ENCODE data around the gene EIF3D.

Gene EIF3D

DNA sequence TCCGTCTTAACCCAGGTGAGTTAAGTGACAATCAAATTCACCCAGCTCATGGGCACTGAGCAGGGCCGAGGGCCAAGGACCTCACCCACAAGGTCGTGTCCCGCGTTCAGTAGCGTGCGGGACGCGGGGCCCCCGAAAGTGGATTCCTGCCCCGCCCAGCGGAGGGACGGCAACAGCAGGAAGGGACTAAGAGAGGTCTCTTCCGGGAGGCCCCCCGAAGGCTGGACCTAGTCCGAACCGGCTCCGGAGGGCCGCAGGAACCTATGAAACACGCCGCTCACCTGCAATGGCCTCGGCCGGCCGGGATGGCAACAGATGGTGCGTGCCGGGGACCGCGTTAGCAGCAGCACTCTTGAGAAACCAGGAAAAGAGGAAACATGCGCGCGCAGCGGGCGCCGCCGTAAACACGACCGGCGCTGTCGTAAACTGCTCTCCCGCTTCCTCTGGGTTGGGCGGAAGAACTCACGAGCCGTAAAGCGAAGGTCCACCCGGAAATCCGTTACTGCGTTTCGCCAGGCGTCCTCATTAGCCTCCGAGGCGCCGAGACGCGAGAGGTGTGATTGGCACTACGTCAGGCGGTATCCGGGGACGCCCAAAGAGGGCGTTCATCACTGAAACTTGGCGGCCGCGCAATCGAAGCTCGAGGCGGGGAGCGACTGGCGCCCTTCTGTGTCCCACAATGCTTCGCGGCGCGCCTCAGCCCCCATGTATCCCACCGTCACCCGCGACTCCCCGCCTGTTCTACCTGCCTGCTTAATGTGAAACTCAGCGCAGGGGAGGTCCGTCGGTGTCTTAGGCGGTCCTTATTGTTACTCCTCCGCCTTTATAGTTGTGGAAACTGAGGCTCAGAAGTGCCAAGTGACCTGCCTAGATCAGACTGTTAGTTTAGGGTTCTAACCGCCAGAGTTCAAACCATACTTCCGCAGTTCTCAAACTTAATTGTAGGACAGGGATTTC, at the start of gene EIF3D:
Gene EIF3D, minus strand, starts transcription at position 372 of the 957 bp plus-strand sequence. CDS start 3,045 bp downstream, outside the sequence.
- peak; percentile 99 for DNase-seq

GRCh38 chr22:36578619-36579018, 49.7 kb upstream of the EIF3D start:
- no peak for DNase-seq

DNA sequence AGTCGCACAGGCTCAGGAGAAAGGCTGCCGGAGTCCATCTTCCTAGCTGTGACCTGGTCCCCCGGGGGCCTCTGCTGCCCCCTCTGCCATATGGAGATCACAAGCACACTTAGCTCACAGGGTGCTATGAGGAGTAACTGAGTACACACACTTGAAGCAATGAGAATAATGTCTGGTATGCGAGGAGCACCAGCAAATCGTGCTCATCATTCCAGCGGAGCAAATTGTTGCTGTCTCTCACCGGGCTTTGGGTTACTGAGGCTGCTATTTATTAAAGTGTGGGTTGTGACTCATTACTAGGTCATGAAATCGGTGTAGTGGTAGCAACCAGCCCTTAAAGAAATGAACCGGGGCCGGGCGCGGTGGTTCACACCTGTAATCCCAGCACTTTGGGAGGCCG, 48.1 kb upstream of the EIF3D start:
- DNase-seq, result no peak

DNA sequence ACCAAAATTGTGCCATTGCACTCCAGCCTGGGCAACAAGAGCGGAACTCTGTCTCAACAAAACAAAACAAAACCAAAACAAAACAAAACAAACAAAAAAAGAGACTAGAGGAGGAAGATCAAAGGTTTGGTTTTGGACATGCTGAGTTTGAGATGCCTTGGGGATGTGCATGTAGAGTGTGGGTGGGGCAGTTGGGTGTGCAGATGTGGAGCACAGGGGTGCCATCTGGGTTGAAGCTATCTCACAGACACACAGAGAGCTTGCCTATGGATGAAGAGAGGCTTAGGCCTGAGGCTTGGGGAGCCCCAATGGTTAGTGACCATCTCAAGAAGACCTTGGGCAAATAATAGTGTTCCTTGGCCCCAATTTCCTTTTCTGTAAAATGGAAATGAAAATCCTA, 45.8 kb upstream of the EIF3D start:
- no peak for DNase-seq

- DNase-seq, result no peak
These were observed 44.9 kb upstream of the EIF3D start for GRCh38 chr22:36573815-36574363.

GRCh38 chr22:36571991-36572390, 43.0 kb upstream of the EIF3D start:
- DNase-seq, result no peak

- peak in 1 of 2 experiments; percentile 14 for DNase-seq
These were observed 41.0 kb upstream of the EIF3D start for GRCh38 chr22:36569999-36570398.

DNA sequence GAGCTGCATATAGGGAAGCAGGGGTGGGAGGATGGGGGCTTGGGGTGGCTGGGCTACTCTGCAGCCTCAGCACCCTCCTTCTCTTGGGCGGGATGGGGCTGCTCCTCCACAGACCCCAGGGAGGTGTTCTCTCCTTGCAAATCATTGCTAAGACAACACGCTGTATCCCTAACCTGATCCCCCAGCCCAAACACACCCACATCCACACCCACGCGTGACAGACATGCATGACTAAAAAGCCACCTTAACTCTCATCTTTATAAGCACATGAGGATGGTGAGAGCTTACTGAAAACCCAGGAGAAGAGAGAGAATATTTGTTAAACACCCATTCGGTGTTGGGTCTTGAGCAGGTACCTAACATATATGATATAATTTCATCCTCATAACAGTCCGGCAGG, 39.9 kb upstream of the EIF3D start:
- no peak for DNase-seq

DNA sequence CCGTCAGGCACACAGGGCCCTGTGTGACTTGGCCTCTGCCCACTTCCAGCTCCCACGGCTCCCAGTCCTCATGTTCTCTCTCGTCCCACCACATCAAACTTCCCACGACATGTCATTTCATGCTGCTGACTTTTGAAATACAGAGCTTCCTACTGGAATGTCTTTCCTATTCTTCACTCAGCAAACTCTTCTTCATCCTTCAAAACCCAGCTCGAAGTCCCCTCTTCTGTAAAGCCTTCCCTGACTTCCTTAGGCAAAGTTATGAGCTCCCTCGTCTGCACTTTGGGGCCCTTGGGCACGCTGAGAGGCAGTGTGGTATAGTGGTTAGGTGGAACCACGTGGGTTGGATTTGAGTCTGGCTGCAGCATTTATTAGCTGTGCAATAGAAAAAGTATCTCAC, 37.8 kb upstream of the EIF3D start:
- DNase-seq, result no peak

DNA sequence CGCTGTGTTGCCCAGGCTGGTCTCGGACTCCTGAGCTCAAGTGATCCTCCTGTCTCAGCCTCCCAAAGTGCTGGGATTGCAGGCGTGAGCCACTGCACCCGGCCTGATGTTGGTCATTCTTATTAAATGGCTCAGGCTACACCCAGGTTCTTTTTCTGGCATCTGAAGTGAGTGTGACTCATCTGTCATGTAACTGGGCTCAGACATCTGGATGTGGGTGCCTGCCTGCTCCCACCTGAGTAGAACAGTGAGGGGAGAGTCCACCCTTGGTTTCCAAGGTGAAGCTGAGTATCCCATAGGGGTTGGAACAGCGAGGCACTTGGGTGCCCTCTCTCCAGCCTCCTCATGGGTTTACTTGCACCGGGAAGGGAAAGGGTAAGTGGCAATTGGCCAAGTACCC, 36.7 kb upstream of the EIF3D start:
- no peak for DNase-seq

GRCh38 chr22:36565159-36565507, 36.2 kb upstream of the EIF3D start:
- no peak for DNase-seq

- DNase-seq, result no peak
These were observed 35.6 kb upstream of the EIF3D start for GRCh38 chr22:36564422-36565158.

DNA sequence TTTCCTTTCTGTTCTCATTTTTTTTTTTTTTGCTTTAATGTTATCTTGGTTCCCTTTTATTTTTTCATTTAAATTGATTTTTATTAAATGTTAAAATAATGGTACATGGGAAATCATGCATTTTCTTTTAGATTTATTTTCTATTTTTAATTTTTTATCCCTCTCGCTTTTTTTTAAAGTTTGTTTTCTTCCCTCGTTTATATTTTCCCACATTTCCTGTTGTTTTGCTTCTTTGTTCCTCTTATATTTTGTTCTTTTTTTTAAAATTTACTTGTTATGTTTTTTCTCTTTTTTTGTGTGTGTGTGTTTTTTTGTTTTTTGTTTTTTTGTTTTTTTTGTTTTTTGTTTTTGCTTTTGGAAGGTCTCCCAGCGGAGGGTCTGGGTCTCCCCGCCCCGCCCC, 34.9 kb upstream of the EIF3D start:
- DNase-seq, result no peak

DNA sequence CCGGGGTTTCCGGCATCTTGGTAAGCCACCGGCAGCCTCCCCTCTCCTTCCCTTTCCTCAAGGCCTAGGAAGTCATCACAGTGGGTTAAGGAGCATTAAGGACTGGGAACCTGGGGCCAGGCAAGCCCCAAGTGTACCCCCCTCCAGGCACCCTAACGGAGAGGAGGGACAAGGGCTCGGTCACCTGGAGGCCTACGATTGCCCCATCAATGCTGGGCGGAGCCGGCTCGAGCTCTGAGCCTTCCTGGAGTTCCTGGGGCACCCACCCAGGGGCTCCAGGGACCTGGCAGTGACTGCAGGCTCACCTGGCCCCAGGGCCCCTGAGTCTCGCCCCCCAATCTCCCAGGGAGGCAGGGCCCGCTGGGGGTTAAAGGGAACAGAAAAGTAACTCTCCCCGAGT, 34.5 kb upstream of the EIF3D start:
- DNase-seq, result no peak

GRCh38 chr22:36563001-36563400, 34.0 kb upstream of the EIF3D start:
- DNase-seq, result no peak

DNA sequence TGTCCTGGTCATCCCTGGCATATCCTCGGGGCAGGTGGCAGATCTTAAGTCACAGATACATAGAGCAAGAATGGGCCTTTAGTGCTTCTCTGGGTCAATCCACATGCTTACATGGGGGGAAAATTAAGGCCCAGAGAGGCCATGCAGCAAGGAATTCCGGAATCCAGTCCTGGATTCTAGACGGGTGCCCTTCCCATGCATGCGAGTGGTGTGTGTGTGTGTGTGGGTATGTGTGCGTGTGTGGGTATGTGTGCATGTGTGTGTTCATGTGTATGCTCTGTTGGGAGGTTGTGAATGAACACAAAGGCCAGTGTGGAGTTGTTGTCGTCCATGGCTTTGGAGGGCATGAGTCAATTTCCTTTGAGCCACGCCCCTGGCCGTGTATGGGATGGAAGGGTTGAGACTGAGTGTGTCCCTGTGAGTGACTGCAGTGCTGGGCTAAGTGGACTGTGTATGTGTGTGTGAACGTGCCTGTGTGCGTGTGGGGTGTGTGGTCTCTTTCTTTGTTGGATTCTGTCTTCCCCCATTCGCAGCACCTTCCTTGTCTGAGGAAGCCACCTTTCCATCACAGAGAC, 33.4 kb upstream of the EIF3D start:
- DNase-seq, result no peak

GRCh38 chr22:36561291-36561811, 32.4 kb upstream of the EIF3D start:
- no peak for DNase-seq

- no peak for DNase-seq
These were observed 31.0 kb upstream of the EIF3D start for GRCh38 chr22:36560001-36560400.

DNA sequence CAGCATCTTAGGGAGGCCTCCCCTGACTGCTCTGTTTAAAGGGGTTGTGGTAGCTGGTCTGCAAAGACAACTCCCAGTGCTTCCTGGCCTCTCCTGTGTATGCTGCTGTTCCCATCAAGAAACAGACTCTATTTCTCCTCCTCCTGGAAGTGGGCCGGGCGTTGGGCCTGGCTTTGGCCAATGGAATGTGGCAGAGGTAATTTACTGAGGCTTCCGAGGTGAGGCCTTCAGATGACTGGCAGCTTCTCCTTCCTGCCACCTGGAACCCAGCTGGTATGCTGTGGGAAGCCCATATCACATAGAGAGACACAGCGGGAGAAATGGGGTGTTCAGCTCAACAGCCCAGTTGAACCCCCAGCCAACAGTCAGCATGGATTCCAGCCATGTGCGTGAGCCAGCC, 25.1 kb upstream of the EIF3D start:
- DNase-seq, result no peak

- DNase-seq, result no peak
These were observed 23.3 kb upstream of the EIF3D start for GRCh38 chr22:36552289-36552688.

- DNase-seq, result no peak
These were observed 21.9 kb upstream of the EIF3D start for GRCh38 chr22:36550701-36551495.

DNA sequence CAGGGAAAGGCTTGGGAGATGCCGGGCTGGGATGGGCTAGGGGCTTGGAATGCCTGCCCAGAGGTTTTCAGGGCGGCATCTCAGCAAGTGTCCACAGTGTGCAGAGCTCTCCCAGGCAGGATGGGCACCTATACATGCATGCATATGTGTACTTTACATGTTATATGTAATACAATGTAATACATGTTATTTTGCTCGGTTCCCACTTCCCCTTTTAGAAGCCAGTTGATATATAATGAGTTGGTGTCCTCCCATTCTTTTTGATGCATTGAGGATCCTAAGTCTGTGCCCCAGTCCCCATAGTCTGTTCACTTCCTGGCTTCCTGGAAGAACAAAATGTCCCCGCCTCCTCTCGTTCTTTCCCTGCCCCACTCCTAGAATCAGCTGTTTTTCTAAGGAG, 20.1 kb upstream of the EIF3D start:
- no peak for DNase-seq
